ENCODE data around the gene NIT1.

DNA sequence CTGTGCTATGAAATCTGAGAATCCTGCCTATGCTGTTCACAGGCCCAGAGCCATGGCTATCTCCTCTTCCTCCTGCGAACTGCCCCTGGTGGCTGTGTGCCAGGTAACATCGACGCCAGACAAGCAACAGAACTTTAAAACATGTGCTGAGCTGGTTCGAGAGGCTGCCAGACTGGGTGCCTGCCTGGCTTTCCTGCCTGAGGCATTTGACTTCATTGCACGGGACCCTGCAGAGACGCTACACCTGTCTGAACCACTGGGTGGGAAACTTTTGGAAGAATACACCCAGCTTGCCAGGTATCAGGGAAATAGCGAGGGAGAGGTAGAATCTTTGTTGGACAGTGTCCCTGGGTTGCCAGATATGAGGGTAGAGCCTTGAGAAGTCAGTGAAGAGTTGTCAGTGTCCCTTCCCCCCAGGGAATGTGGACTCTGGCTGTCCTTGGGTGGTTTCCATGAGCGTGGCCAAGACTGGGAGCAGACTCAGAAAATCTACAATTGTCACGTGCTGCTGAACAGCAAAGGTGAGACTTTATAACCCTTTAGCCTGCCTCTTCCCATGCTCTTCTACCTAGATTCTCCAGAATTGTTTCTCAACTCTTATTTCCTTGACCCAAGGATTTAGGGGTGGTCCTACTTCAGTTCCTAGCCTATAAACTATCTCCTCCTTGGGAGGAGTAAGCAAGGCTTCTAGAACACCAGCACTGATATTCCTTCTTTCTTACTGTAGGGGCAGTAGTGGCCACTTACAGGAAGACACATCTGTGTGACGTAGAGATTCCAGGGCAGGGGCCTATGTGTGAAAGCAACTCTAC, 1.4 kb downstream of the NIT1 start:
- TF ChIP-seq, protein P1, sequence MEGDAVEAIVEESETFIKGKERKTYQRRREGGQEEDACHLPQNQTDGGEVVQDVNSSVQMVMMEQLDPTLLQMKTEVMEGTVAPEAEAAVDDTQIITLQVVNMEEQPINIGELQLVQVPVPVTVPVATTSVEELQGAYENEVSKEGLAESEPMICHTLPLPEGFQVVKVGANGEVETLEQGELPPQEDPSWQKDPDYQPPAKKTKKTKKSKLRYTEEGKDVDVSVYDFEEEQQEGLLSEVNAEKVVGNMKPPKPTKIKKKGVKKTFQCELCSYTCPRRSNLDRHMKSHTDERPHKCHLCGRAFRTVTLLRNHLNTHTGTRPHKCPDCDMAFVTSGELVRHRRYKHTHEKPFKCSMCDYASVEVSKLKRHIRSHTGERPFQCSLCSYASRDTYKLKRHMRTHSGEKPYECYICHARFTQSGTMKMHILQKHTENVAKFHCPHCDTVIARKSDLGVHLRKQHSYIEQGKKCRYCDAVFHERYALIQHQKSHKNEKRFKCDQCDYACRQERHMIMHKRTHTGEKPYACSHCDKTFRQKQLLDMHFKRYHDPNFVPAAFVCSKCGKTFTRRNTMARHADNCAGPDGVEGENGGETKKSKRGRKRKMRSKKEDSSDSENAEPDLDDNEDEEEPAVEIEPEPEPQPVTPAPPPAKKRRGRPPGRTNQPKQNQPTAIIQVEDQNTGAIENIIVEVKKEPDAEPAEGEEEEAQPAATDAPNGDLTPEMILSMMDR (IDR thresholded peaks at IDR 0.05), result peak in 5 of 6 experiments; percentile 25 to 61 (median 54)
- peak; percentile 9 to 83 for TF ChIP-seq POLR2A (IDR thresholded peaks at IDR 0.05)

All from adrenal gland (tissue), 5 donors.